Dendritic cell treated with granulocyte-macrophage colony-stimulating factor and Interleukin-4, amounts not matched to agents 40 ng/mL and 50 ng/mL, for 4 days (primary cell): ENCODE results near the gene NXPH2.
"Not testable (repeated sequence)": the region's sequence is repeated elsewhere in the genome, so short reads cannot be mapped to it uniquely, and the experiment has no call there.

ENCODE experiments used
- H3K27ac Mint-ChIP-seq: one replicate; pipeline ENCODE4 v1.8.0; 2022; ENCODE audit warnings: mild to moderate bottlenecking, mixed read lengths
- H3K27me3 Mint-ChIP-seq: one replicate; pipeline ENCODE4 v1.8.0; 2022; ENCODE audit warnings: mild to moderate bottlenecking, mixed read lengths
- H3K36me3 Mint-ChIP-seq: one replicate; pipeline ENCODE4 v1.8.0; 2022; ENCODE audit warnings: low read depth, mixed read lengths
- H3K4me1 Mint-ChIP-seq: one replicate; pipeline ENCODE4 v1.8.0; 2022; ENCODE audit warnings: low read depth, mixed read lengths
- H3K4me3 Mint-ChIP-seq: one replicate; pipeline ENCODE4 v1.8.0; 2022; ENCODE audit warnings: mild to moderate bottlenecking, moderate library complexity, mixed read lengths
- H3K9me3 Mint-ChIP-seq: one replicate; pipeline ENCODE4 v1.8.0; 2022; ENCODE audit warnings: mixed read lengths
- intact Hi-C: fragments of 100-400 bp; cut with micrococcal nuclease; formaldehyde crosslinking; loops from one replicate; pipeline ENCODE4 v1.15.0; 2022

Gene NXPH2

GRCh38 chr2:138671566-138671965 lies 108.6 kb downstream of the NXPH2 start:
- Mint-ChIP-seq H3K36me3 (no peaks in the 10 kb centered on the region), H3K4me1 (no peaks in the 10 kb centered on the region), H3K27me3 (peaks cover 2% of the 10 kb centered on the region), H3K9me3 (no peaks in the 10 kb centered on the region), H3K4me3 (no peak overlapping the region), H3K27ac (no peak overlapping the region)
- intact Hi-C loops: no loop called here

GRCh38 chr2:138670734-138671133 lies 109.5 kb downstream of the NXPH2 start:
- H3K9me3 Mint-ChIP-seq: no peaks in the 10 kb centered on the region
- intact Hi-C loops: no loop called here

GRCh38 chr2:138665937-138666336 lies 114.3 kb downstream of the NXPH2 start:
- no peaks in the 10 kb centered on the region for H3K36me3 Mint-ChIP-seq
- H3K4me1 Mint-ChIP-seq: no peaks in the 10 kb centered on the region
- H3K4me3 Mint-ChIP-seq: no peak overlapping the region
- no peak overlapping the region for H3K27ac Mint-ChIP-seq
- H3K27me3 Mint-ChIP-seq: no peaks in the 10 kb centered on the region
- no peaks in the 10 kb centered on the region for H3K9me3 Mint-ChIP-seq
- intact Hi-C loops: no loop called here

More at GRCh38 chr2:138670734-138671133, 109.5 kb downstream of the NXPH2 start:
- Mint-ChIP-seq H3K27ac (no peak overlapping the region), H3K4me1 (no peaks in the 10 kb centered on the region), H3K4me3 (no peak overlapping the region), H3K36me3 (no peaks in the 10 kb centered on the region), H3K27me3 (peaks cover 2% of the 10 kb centered on the region)

- Mint-ChIP-seq H3K36me3 (no peaks in the 10 kb centered on the region), H3K27me3 (peaks cover 2% of the 10 kb centered on the region), H3K4me1 (peaks cover 13% of the 10 kb centered on the region), H3K4me3 (no peak overlapping the region), H3K27ac (no peak overlapping the region), H3K9me3 (no peaks in the 10 kb centered on the region)
- intact Hi-C loops: no loop called here
Measured at GRCh38 chr2:138658187-138658894, 121.8 kb downstream of the NXPH2 start.

GRCh38 chr2:138654146-138654545 lies 126.0 kb downstream of the NXPH2 start:
- no peak overlapping the region for H3K4me3 Mint-ChIP-seq
- H3K4me1 Mint-ChIP-seq: peaks cover 13% of the 10 kb centered on the region
- H3K27me3 Mint-ChIP-seq: peaks cover 2% of the 10 kb centered on the region
- no peaks in the 10 kb centered on the region for H3K9me3 Mint-ChIP-seq
- no peaks in the 10 kb centered on the region for H3K36me3 Mint-ChIP-seq
- H3K27ac Mint-ChIP-seq: no peak overlapping the region
- intact Hi-C loops: no loop called here

GRCh38 chr2:138652378-138652777 lies 127.8 kb downstream of the NXPH2 start:
- Mint-ChIP-seq H3K27ac (no peak overlapping the region), H3K4me3 (no peak overlapping the region), H3K9me3 (no peaks in the 10 kb centered on the region), H3K4me1 (peaks cover 13% of the 10 kb centered on the region), H3K27me3 (no peaks in the 10 kb centered on the region), H3K36me3 (no peaks in the 10 kb centered on the region)
- intact Hi-C loops: no loop called here

GRCh38 chr2:138649571-138649970 lies 130.6 kb downstream of the NXPH2 start:
- H3K27ac Mint-ChIP-seq: no peak overlapping the region

GRCh38 chr2:138648606-138649005 lies 131.6 kb downstream of the NXPH2 start:
- no peaks in the 10 kb centered on the region for H3K9me3 Mint-ChIP-seq
- H3K27me3 Mint-ChIP-seq: no peaks in the 10 kb centered on the region
- H3K36me3 Mint-ChIP-seq: no peaks in the 10 kb centered on the region
- no peak overlapping the region for H3K4me3 Mint-ChIP-seq
- H3K4me1 Mint-ChIP-seq: no peaks in the 10 kb centered on the region
- no peak overlapping the region for H3K27ac Mint-ChIP-seq
- intact Hi-C loops: no loop called here

More at GRCh38 chr2:138649571-138649970, 130.6 kb downstream of the NXPH2 start:
- Mint-ChIP-seq H3K4me1 (peaks cover 8% of the 10 kb centered on the region), H3K9me3 (no peaks in the 10 kb centered on the region), H3K4me3 (no peak overlapping the region), H3K36me3 (no peaks in the 10 kb centered on the region), H3K27me3 (no peaks in the 10 kb centered on the region)
- intact Hi-C loops: no loop called here

GRCh38 chr2:138644776-138645175 lies 135.4 kb downstream of the NXPH2 start:
- H3K27ac Mint-ChIP-seq, H3K27me3 Mint-ChIP-seq, H3K4me3 Mint-ChIP-seq, H3K4me1 Mint-ChIP-seq, H3K9me3 Mint-ChIP-seq, H3K36me3 Mint-ChIP-seq, intact Hi-C loops: not testable (repeated sequence)

GRCh38 chr2:138640921-138641676 lies 139.1 kb downstream of the NXPH2 start:
- H3K27ac Mint-ChIP-seq: no peak overlapping the region
- H3K4me3 Mint-ChIP-seq: no peak overlapping the region
- H3K4me1 Mint-ChIP-seq: no peaks in the 10 kb centered on the region
- no peaks in the 10 kb centered on the region for H3K36me3 Mint-ChIP-seq
- intact Hi-C loops: no loop called here
- H3K9me3 Mint-ChIP-seq: no peaks in the 10 kb centered on the region
- peaks cover 3% of the 10 kb centered on the region for H3K27me3 Mint-ChIP-seq

- no peaks in the 10 kb centered on the region for H3K9me3 Mint-ChIP-seq
- no peaks in the 10 kb centered on the region for H3K4me1 Mint-ChIP-seq
- H3K36me3 Mint-ChIP-seq: no peaks in the 10 kb centered on the region
- intact Hi-C loops: no loop called here
- peaks cover 3% of the 10 kb centered on the region for H3K27me3 Mint-ChIP-seq
- H3K4me3 Mint-ChIP-seq: no peak overlapping the region
- no peak overlapping the region for H3K27ac Mint-ChIP-seq
Measured at GRCh38 chr2:138637686-138638085, 142.5 kb downstream of the NXPH2 start.

- H3K4me1 Mint-ChIP-seq: no peaks in the 10 kb centered on the region
- H3K9me3 Mint-ChIP-seq: no peaks in the 10 kb centered on the region
Measured at GRCh38 chr2:138637061-138637460, 143.1 kb downstream of the NXPH2 start.

GRCh38 chr2:138633049-138633448 lies 147.1 kb downstream of the NXPH2 start:
- Mint-ChIP-seq H3K27me3 (no peaks in the 10 kb centered on the region), H3K27ac (no peak overlapping the region), H3K36me3 (no peaks in the 10 kb centered on the region), H3K4me3 (no peak overlapping the region), H3K4me1 (no peaks in the 10 kb centered on the region), H3K9me3 (no peaks in the 10 kb centered on the region)
- intact Hi-C loops: no loop called here

More at GRCh38 chr2:138637061-138637460, 143.1 kb downstream of the NXPH2 start:
- Mint-ChIP-seq H3K27me3 (peaks cover 3% of the 10 kb centered on the region), H3K36me3 (no peaks in the 10 kb centered on the region), H3K4me3 (no peak overlapping the region), H3K27ac (no peak overlapping the region)
- intact Hi-C loops: no loop called here

- H3K9me3 Mint-ChIP-seq: no peaks in the 10 kb centered on the region
- no peak overlapping the region for H3K27ac Mint-ChIP-seq
- no peaks in the 10 kb centered on the region for H3K27me3 Mint-ChIP-seq
- no peak overlapping the region for H3K4me3 Mint-ChIP-seq
- H3K4me1 Mint-ChIP-seq: no peaks in the 10 kb centered on the region
- intact Hi-C loops: no loop called here
- no peaks in the 10 kb centered on the region for H3K36me3 Mint-ChIP-seq
Measured at GRCh38 chr2:138632066-138632620, 148.0 kb downstream of the NXPH2 start.
